SK-N-SH (cell line): ENCODE data around the gene ENTHD1. TPM values are rescaled to one million over a fixed set of nuclear protein-coding genes. Genes with fewer than 3 reads are reported as not detected.

Experiments
- CTCF ChIA-PET: fragments of 300-600, 350-600 bp; formaldehyde crosslinking; extraction: SDS; loops from one replicate; lab custom pipeline; 2021; lab: Yijun Ruan, JAX
- POLR2A ChIA-PET: fragments of 350-600 bp; sonication (Branson Sonifier 250); formaldehyde crosslinking; extraction: SDS; loops from one replicate; lab custom pipeline; 2020; ENCODE audit warnings: antibody characterized with exemption, inconsistent platforms; lab: Yijun Ruan, JAX
- DNase-seq: peaks from one replicate; pipeline ENCODE4 v3.0.0; 2012
- H2AFZ ChIP-seq: fragments of 200-600 bp; sonication (generic); 2 replicates; pipeline ENCODE4 v1.8.1; 2016; ENCODE audit warnings: antibody characterized with exemption, mild to moderate bottlenecking, low read depth
- H3F3A ChIP-seq: fragments of 200-600 bp; sonication (generic); replicated peaks from 2 replicates; pipeline ENCODE3; 2016; ENCODE audit warnings: antibody characterized with exemption, mild to moderate bottlenecking; ENCODE audit not compliant: insufficient read depth
- H3K27ac ChIP-seq, 2 experiments: fragments of 200-500 bp in 1 of 2; fragments of 200-600 bp in 1 of 2; sonication (Bioruptor generic) in 1 of 2; sonication (generic), shearing (Covaris generic) in 1 of 2; 2 replicates each; pipeline versions ENCODE4 v1.5.1 to v1.6.1; 2014 to 2016; ENCODE audit warnings: low read depth in 2 of 2, inconsistent platforms in 1 of 2, low read length in 1 of 2, mild to moderate bottlenecking in 1 of 2, mixed read lengths in 1 of 2
- H3K27me3 ChIP-seq: fragments of 200-600 bp; sonication (generic), shearing (Covaris generic); 2 replicates; pipeline ENCODE4 v1.6.1; 2016; ENCODE audit warnings: mixed run types; ENCODE audit not compliant: insufficient read depth
- H3K36me3 ChIP-seq, 2 experiments: fragments of 200-500 bp in 1 of 2; fragments of 200-600 bp in 1 of 2; sonication (Bioruptor generic) in 1 of 2; sonication (generic) in 1 of 2; replicated peaks in 1 of 2; 2 replicates each; pipeline versions ENCODE3 to v1.5.1; 2014 to 2016; ENCODE audit warnings: low read length in 1 of 2, mild to moderate bottlenecking in 1 of 2; ENCODE audit not compliant: insufficient read depth in 2 of 2, control insufficient read depth in 1 of 2
- H3K4me1 ChIP-seq, 2 experiments: fragments of 200-500 bp in 1 of 2; fragments of 200-600 bp in 1 of 2; sonication (Bioruptor generic) in 1 of 2; sonication (generic), shearing (Covaris generic) in 1 of 2; 2 replicates each; pipeline versions ENCODE4 v1.5.1 to v1.6.1; 2014 to 2016; ENCODE audit warnings: low read depth in 1 of 2, low read length in 1 of 2, mixed run types in 1 of 2; ENCODE audit not compliant: insufficient read depth in 2 of 2, control insufficient read depth in 1 of 2
- H3K4me2 ChIP-seq: fragments of 200-600 bp; sonication (generic), shearing (Covaris generic); 2 replicates; pipeline ENCODE4 v1.6.1; 2017; ENCODE audit warnings: mixed run types
- H3K4me3 ChIP-seq, 2 experiments: fragments of 200-500 bp in 1 of 2; fragments of 200-600 bp in 1 of 2; sonication (Bioruptor generic) in 1 of 2; sonication (generic), shearing (Covaris generic) in 1 of 2; 2 replicates each; pipeline versions ENCODE4 v1.5.1 to v1.8.1; 2014 to 2016; ENCODE audit warnings: low read depth in 2 of 2, inconsistent platforms in 1 of 2, low read length in 1 of 2, mild to moderate bottlenecking in 1 of 2, mixed read lengths in 1 of 2, moderate library complexity in 1 of 2
- H3K79me2 ChIP-seq: fragments of 200-600 bp; sonication (generic); 2 replicates; pipeline ENCODE4 v1.8.1; 2017; ENCODE audit warnings: mild to moderate bottlenecking; ENCODE audit not compliant: insufficient read depth
- H3K9ac ChIP-seq: fragments of 200-600 bp; sonication (generic); 2 replicates; pipeline ENCODE4 v1.6.1; 2017; ENCODE audit warnings: mixed run types
- H3K9me2 ChIP-seq: fragments of 200-600 bp; sonication (generic); 2 replicates; pipeline ENCODE4 v1.6.1; 2017; ENCODE audit warnings: mixed run types
- H3K9me3 ChIP-seq: fragments of 200-600 bp; sonication (generic); 2 replicates; pipeline ENCODE4 v1.6.1; 2017; ENCODE audit warnings: mixed run types, mild to moderate bottlenecking, moderate library complexity
- H4K20me1 ChIP-seq: fragments of 200-600 bp; sonication (generic); 2 replicates; pipeline ENCODE4 v1.6.1; 2017; ENCODE audit warnings: mild to moderate bottlenecking, mixed run types; ENCODE audit not compliant: insufficient read depth
- EP300 ChIP-seq, 2 experiments: IDR thresholded peaks; 2 replicates each; pipeline versions ENCODE4 v1.4.0 to v1.6.1; 2012; ENCODE audit warnings: borderline replicate concordance in 1 of 2, low read depth in 1 of 2, low read length in 1 of 2
- GATA2 ChIP-seq: sonication (generic); formaldehyde crosslinking; IDR thresholded peaks from 2 replicates; pipeline ENCODE4 v1.5.0; 2020; ENCODE audit warnings: mild to moderate bottlenecking, missing genetic modification reagents
- JUND ChIP-seq: IDR thresholded peaks from 2 replicates; pipeline ENCODE4 v1.4.0; 2012
- MEF2A ChIP-seq: IDR thresholded peaks from 2 replicates; pipeline ENCODE4 v1.4.0; 2012; ENCODE audit warnings: low read depth, borderline replicate concordance
- MXI1 ChIP-seq: IDR thresholded peaks from 2 replicates; pipeline ENCODE4 v1.6.1; 2012; ENCODE audit warnings: mild to moderate bottlenecking, low read depth, low read length, improper control_type of control experiment
- PBX3 ChIP-seq: IDR thresholded peaks from 2 replicates; pipeline ENCODE4; 2012
- POLR2AphosphoS5 ChIP-seq: IDR thresholded peaks from 2 replicates; pipeline ENCODE4 v1.6.1; 2012; ENCODE audit warnings: low read depth, low read length
- REST ChIP-seq: IDR thresholded peaks from 2 replicates; pipeline ENCODE4 v1.6.1; 2012; ENCODE audit warnings: mild to moderate bottlenecking, low read depth, low read length, moderate library complexity
- SIN3A ChIP-seq: IDR thresholded peaks from 2 replicates; pipeline ENCODE4 v1.6.1; 2012; ENCODE audit warnings: low read depth, mild to moderate bottlenecking, low read length, moderate library complexity, borderline replicate concordance
- TAF1 ChIP-seq: IDR thresholded peaks from 2 replicates; pipeline ENCODE4 v1.6.1; 2012; ENCODE audit warnings: low read depth, mild to moderate bottlenecking, low read length, moderate library complexity, borderline replicate concordance
- TEAD4 ChIP-seq: IDR thresholded peaks from 2 replicates; pipeline ENCODE4 v1.4.0; 2012; ENCODE audit warnings: mild to moderate bottlenecking, borderline replicate concordance; ENCODE audit not compliant: insufficient read depth
- USF1 ChIP-seq: IDR thresholded peaks from 2 replicates; pipeline ENCODE4 v1.4.0; 2012; ENCODE audit warnings: low read depth, borderline replicate concordance
- USF2 ChIP-seq: fragments of 150-350 bp; IDR thresholded peaks from 2 replicates; pipeline ENCODE4 v1.6.1; 2017; ENCODE audit warnings: antibody characterized with exemption, low read length, low read depth, borderline replicate concordance
- YY1 ChIP-seq: IDR thresholded peaks from 2 replicates; pipeline ENCODE4 v1.4.0; 2012; ENCODE audit warnings: low read depth, mild to moderate bottlenecking
- WGBS: methylation state at CpG from one replicate; pipeline ENCODE4 v1.1.6; 2017; ENCODE audit warnings: low lambda C conversion rate; 5-methylcytosine and 5-hydroxymethylcytosine counted together
- polyA plus RNA-seq, 3 experiments: library from polyadenylated mRNA; depleted of rRNA; stranded (reverse); fragments of >200 nt; gene quantifications; 2 replicates each; pipeline ENCODE4 v1.2.3, GENCODE V29; 2012
- TF ChIP-seq, protein P1 (sequence below): IDR thresholded peaks from 2 replicates; pipeline ENCODE4 v1.4.0; 2012; ENCODE audit warnings: low read depth

The ENTHD1 gene
- polyA plus RNA-seq, 1 of the 3 experiments (the other 2 are of a cell fraction), result not detected

- no peak for TF ChIP-seq USF2
- no peak for TF ChIP-seq MEF2A
- no peak for TF ChIP-seq JUND
Observed at GRCh38 chr22:39748877-39749276, 144.7 kb downstream of the ENTHD1 start (continued).

- Histone ChIP-seq H3K9ac (no peak overlapping the region), H3K79me2 (no peaks in the 10 kb centered on the region), H3K9me2 (no peaks in the 10 kb centered on the region), H3K36me3 (no peaks in the 10 kb centered on the region), H3K27me3 (no peaks in the 10 kb centered on the region), H3K4me3 (no peak overlapping the region), H3K4me1 (no peaks in the 10 kb centered on the region), H2AFZ (no peak overlapping the region), H3K9me3 (no peaks in the 10 kb centered on the region), H4K20me1 (no peaks in the 10 kb centered on the region), H3F3A (no peaks in the 10 kb centered on the region), H3K27ac (no peak overlapping the region), H3K4me2 (no peak overlapping the region)
- WGBS, result 41% methylated on average over 3 of the region's 3 CpGs
- TF ChIP-seq YY1, result no peak
- TF ChIP-seq MXI1, result no peak
- TF ChIP-seq SIN3A, result no peak
- no peak for TF ChIP-seq TEAD4
- TF ChIP-seq MEF2A, result no peak
- no peak for TF ChIP-seq REST
- no peak for TF ChIP-seq USF1
- no peak for TF ChIP-seq TAF1
- TF ChIP-seq EP300 (IDR thresholded peaks at IDR 0.05; ENCODE audit: borderline replicate concordance in 1 of 2, low read depth in 1 of 2, low read length in 1 of 2), result no peak
- no peak for TF ChIP-seq PBX3
- TF ChIP-seq, protein P1, sequence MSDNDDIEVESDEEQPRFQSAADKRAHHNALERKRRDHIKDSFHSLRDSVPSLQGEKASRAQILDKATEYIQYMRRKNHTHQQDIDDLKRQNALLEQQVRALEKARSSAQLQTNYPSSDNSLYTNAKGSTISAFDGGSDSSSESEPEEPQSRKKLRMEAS, result no peak
- TF ChIP-seq GATA2, result no peak
- no peak for TF ChIP-seq JUND
- TF ChIP-seq POLR2AphosphoS5, result no peak
- DNase-seq, result no peak
- CTCF ChIA-PET, result no interaction called here
- POLR2A ChIA-PET, result no interaction called here
Observed at GRCh38 chr22:39746600-39747262, 146.8 kb downstream of the ENTHD1 start.
